Measurements from ENCODE around the gene DPF1.

DPF1 gene

DNA sequence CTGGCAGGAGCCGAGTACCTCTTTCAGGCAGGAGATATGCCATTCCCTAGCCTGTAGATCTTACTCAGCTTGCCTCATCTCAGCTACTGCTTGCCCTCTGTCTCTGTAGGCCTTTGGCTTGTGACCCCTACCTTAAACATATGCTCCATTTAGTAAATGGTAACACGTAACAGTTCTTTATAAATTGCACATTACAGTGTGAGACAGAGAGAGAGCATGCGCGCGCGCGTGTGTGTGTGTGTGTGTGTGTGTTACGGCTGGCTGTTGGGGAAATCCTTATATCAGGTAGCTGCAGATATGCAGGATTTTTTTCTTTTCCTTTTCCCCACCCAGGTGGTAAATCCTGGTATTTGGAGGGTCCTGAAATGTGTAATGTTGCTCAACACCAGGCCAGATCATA lies 44.5 kb upstream of the DPF1 start:
- TF ChIP-seq ISL1 (CRISPR knock-in tag; IDR thresholded peaks at IDR 0.05) (no peak), PPARA (CRISPR knock-in tag; IDR thresholded peaks at IDR 0.05; ENCODE audit: borderline replicate concordance) (no peak), ZNF565 (CRISPR knock-in tag; conservative IDR thresholded peaks at IDR 0.05; ENCODE audit: low read depth) (no peak)
- TF ChIP-seq, protein P1, sequence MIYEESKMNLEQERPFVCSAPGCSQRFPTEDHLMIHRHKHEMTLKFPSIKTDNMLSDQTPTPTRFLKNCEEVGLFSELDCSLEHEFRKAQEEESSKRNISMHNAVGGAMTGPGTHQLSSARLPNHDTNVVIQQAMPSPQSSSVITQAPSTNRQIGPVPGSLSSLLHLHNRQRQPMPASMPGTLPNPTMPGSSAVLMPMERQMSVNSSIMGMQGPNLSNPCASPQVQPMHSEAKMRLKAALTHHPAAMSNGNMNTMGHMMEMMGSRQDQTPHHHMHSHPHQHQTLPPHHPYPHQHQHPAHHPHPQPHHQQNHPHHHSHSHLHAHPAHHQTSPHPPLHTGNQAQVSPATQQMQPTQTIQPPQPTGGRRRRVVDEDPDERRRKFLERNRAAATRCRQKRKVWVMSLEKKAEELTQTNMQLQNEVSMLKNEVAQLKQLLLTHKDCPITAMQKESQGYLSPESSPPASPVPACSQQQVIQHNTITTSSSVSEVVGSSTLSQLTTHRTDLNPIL (CRISPR knock-in tag; IDR thresholded peaks at IDR 0.05; ENCODE audit: low read depth), result no peak
- ATAC-seq, result no peak

DNA sequence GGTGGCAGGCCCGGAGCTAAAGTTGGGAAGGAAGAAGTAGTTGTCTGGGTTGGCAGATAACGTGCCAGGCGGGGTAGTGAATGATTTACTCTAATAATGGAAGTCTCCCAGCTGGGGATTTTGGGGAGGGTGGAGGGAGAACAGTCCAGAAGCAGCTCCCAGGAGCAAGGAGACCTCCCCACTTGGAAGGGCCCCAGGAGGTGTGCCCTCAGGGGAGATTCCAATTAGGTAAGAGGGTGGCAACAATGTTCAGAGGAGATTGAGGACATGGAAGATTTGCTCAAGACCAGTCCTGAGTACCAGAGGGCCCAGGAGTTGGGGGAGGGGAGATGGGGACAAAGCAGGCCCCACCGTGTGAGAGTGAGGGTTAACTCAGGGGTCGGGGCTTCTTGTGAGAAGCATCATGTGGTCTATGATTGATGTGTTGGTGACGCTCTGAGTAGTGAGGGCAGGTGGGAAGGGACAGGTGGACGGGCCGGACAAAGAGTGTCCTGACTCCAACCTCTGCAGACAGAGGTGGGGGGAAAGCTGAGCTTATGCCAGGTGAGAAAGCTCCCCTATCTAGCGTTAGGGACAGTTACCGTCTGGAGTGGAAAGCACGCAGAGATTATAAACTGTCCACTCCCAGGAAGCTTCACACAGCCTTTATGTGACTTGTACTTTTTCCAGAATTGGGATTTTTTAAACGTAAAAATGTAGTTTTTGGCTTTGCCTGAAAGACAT lies 43.9 kb upstream of the DPF1 start:
- TF ChIP-seq, protein P2, sequence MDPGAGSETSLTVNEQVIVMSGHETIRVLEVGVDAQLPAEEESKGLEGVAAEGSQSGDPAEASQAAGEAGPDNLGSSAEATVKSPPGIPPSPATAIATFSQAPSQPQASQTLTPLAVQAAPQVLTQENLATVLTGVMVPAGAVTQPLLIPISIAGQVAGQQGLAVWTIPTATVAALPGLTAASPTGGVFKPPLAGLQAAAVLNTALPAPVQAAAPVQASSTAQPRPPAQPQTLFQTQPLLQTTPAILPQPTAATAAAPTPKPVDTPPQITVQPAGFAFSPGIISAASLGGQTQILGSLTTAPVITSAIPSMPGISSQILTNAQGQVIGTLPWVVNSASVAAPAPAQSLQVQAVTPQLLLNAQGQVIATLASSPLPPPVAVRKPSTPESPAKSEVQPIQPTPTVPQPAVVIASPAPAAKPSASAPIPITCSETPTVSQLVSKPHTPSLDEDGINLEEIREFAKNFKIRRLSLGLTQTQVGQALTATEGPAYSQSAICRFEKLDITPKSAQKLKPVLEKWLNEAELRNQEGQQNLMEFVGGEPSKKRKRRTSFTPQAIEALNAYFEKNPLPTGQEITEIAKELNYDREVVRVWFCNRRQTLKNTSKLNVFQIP (CRISPR knock-in tag; IDR thresholded peaks at IDR 0.05; ENCODE audit: borderline replicate concordance, low read depth), result no peak
- TF ChIP-seq ZNF565 (CRISPR knock-in tag; conservative IDR thresholded peaks at IDR 0.05; ENCODE audit: low read depth) (no peak), RARB (CRISPR knock-in tag; IDR thresholded peaks at IDR 0.05) (no peak), TOX (CRISPR knock-in tag; IDR thresholded peaks at IDR 0.05; ENCODE audit: borderline replicate concordance) (no peak), OSR1 (CRISPR knock-in tag; IDR thresholded peaks at IDR 0.05) (no peak), ISL1 (CRISPR knock-in tag; IDR thresholded peaks at IDR 0.05) (no peak), GLIS3 (CRISPR knock-in tag; IDR thresholded peaks at IDR 0.05) (no peak), PPARA (CRISPR knock-in tag; IDR thresholded peaks at IDR 0.05; ENCODE audit: borderline replicate concordance) (no peak), CSDC2 (CRISPR knock-in tag; IDR thresholded peaks at IDR 0.05) (no peak), ESRRG (CRISPR knock-in tag; IDR thresholded peaks at IDR 0.05) (no peak), SNAI2 (CRISPR knock-in tag; IDR thresholded peaks at IDR 0.05) (no peak), ZFP3 (CRISPR knock-in tag; IDR thresholded peaks at IDR 0.05) (no peak), TCF4 (CRISPR knock-in tag; IDR thresholded peaks at IDR 0.05; ENCODE audit: borderline replicate concordance) (no peak)
- TF ChIP-seq, protein P1 (CRISPR knock-in tag; IDR thresholded peaks at IDR 0.05; ENCODE audit: low read depth), result no peak
- TF ChIP-seq, protein P3, sequence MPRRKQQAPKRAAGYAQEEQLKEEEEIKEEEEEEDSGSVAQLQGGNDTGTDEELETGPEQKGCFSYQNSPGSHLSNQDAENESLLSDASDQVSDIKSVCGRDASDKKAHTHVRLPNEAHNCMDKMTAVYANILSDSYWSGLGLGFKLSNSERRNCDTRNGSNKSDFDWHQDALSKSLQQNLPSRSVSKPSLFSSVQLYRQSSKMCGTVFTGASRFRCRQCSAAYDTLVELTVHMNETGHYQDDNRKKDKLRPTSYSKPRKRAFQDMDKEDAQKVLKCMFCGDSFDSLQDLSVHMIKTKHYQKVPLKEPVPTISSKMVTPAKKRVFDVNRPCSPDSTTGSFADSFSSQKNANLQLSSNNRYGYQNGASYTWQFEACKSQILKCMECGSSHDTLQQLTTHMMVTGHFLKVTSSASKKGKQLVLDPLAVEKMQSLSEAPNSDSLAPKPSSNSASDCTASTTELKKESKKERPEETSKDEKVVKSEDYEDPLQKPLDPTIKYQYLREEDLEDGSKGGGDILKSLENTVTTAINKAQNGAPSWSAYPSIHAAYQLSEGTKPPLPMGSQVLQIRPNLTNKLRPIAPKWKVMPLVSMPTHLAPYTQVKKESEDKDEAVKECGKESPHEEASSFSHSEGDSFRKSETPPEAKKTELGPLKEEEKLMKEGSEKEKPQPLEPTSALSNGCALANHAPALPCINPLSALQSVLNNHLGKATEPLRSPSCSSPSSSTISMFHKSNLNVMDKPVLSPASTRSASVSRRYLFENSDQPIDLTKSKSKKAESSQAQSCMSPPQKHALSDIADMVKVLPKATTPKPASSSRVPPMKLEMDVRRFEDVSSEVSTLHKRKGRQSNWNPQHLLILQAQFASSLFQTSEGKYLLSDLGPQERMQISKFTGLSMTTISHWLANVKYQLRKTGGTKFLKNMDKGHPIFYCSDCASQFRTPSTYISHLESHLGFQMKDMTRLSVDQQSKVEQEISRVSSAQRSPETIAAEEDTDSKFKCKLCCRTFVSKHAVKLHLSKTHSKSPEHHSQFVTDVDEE (CRISPR knock-in tag; IDR thresholded peaks at IDR 0.05), result no peak
- ATAC-seq, result no peak

DNA sequence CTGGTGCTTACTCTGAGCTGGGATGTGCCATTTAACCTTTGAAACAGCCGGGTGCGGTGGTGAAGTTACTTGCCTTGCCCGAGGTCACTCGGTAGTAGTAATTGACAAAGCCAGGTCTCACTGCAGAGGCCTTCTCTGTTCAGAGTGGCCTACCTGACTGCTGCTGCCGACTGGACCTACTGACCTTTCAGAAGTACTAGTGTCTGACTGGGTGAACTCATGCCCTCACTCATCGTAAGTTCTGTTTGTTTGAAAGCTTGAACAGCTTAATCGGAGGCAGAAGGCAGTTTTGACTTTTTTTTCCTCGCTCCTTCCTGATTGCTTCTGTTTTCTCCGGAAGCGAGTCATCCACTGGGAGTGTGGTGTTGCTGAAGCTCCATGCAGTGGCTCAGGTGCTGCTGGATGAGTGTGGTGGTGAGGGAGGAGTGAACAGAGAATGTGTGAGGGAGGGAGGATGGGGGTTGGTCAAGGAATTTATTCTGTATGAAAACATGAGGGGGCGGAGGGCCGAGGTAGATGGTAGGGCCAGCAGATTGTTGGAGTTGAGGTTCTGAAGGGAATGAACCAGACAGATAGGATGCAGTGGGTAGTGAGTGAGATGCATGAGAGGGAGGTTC lies 43.1 kb upstream of the DPF1 start:
- TF ChIP-seq, protein P2 (CRISPR knock-in tag; IDR thresholded peaks at IDR 0.05; ENCODE audit: borderline replicate concordance, low read depth), result no peak
- TF ChIP-seq, protein P3 (CRISPR knock-in tag; IDR thresholded peaks at IDR 0.05), result no peak
- no peak; the same call in 2 of the 3 replicates for ATAC-seq
